HG03457 (cell line): ENCODE measurements around the gene SCO2.

Experiments used
- ATAC-seq: cut with Tn5 transposase; IDR thresholded peaks from one replicate; pipeline ENCODE4 v1.9.1; 2021; ENCODE audit warnings: moderate number of reproducible peaks; ENCODE audit not compliant: unreplicated experiment

SCO2 gene

GRCh38 chr22:50532824-50533796, 7.7 kb upstream of the SCO2 start:
- ATAC-seq = no peak

DNA sequence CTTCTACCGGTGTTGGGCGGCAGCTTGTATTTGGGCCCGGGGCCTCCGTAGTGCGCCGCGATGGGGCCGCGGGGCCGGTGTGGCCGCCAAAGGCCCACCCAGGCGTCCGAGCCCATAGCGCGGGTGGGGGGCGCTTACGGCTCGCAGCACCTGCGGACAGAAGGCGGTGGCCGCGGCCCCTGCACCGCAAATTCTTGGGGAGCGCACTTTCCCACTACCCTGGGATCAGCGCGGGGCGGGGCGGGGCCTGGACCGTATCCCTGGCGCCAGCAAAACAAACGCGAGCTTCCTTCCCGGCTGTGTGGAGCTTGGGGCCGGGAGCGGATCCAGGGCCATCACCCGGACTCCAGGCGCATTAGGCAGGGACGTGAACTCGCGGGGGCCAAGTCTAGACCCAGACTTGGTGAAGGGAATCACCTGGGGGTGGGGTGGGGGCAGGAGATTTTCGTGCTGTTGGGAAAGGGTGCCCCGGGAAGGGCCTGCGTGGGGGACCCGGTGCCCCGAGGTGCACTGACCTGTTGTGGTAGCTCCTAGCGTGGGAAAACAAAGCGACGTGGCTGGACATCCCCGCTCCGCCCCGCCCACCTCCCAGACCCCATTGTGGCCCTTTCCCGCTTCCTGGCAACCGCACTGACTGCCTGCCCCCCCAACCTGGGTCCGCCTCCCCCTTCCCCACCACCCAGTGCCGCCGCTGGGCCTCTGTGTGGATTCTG, 6.7 kb upstream of the SCO2 start:
- no peak for ATAC-seq

GRCh38 chr22:50531546-50531961, 6.2 kb upstream of the SCO2 start:
- no peak for ATAC-seq

DNA sequence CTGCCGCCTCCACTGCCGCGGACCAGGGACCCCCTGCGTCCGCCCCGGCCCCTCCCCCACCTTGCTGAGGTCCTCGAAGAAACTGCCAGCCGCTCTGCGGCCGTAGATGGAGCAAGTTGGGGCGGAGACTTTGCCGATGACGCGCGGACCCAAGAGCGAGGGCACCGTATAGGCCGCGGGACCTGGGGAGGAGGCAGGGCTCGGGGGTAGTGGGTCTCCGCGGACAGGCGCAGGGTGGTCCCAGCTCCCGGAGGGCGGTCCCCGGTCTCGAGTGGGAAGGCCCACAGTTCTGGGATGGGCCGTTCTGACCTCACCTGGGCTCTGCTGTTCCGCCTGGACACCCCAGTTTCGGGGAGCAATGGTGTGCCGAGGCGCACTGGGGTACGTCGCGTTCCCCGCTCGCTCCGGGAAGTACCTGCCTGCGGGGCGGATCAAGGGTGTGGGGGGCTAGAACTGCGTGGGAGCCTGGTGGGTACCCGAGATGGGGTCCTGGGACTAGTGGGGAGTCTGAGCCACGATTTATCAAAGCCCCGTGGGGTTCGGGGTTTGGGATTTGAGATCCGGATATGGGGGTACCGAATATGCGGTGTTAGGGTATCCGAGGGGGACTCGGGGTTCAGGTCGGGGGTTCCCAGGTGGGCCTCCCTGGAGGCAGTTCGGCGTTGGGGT, 5.6 kb upstream of the SCO2 start:
- no peak for ATAC-seq

DNA sequence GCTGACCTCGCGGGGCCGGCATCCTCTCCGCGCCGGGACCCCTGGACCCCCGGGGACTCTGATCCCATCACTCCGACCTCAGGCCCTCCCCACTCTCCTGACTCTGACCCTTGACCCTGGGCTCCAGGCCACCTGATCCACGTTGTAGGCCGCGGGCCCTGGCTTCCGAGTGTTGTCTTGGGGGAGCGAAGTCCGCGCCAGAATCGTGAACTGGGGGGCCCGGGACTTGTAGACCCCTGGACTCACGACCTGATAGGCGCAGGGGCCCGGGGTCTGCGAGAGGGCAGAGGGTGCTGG, 5.1 kb upstream of the SCO2 start:
- ATAC-seq = no peak

GRCh38 chr22:50529897-50530579, 4.6 kb upstream of the SCO2 start, which contains the start of gene TYMP:
TSS of gene TYMP (minus strand) at chr22:50530012. CDS start at chr22:50529709, 303 bp downstream.
- ATAC-seq = no peak

- ATAC-seq = no peak
Observed at GRCh38 chr22:50529416-50529896, 4.1 kb upstream of the SCO2 start.

- ATAC-seq = no peak
Observed at GRCh38 chr22:50528682-50529415, 3.5 kb upstream of the SCO2 start.

GRCh38 chr22:50527921-50528681, 2.7 kb upstream of the SCO2 start:
- ATAC-seq = no peak

GRCh38 chr22:50526834-50527801, 1.7 kb upstream of the SCO2 start:
- ATAC-seq = no peak

GRCh38 chr22:50526108-50526833, 873 bp upstream of the SCO2 start:
- ATAC-seq = peak; percentile 8

GRCh38 chr22:50525858-50526107, 385 bp upstream of the SCO2 start:
- ATAC-seq = peak; percentile 4

- ATAC-seq = no peak
Observed at GRCh38 chr22:50524676-50525103, 708 bp downstream of the SCO2 start.

- ATAC-seq = no peak
Observed at GRCh38 chr22:50523806-50524675, 1.4 kb downstream of the SCO2 start.

DNA sequence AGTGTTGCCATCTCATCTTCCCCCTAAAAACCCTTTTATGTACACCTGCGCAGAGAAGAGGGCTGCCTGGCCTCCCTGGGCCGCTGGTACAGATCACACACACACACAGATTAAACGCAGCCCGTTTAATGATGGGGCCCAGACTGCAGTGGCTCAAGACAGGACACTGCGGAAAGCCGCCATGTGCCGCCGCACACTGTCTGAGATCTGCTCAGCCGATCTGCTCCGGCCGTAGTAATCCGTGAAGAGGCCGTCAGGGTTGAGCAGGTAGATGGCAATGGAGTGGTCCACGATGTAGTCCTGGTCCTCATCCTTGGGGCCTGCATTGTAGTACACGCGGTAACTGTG, 2.0 kb downstream of the SCO2 start:
- no peak for ATAC-seq

GRCh38 chr22:50522806-50523438, 2.5 kb downstream of the SCO2 start:
- ATAC-seq = no peak
